HFF-Myc (cell line): ENCODE results near the gene BPIFB2.
"Not testable (repeated sequence)": the region's sequence is repeated elsewhere in the genome, so short reads cannot be mapped to it uniquely, and the experiment has no call there.

Experiments
- DNase-seq: peaks from one replicate; pipeline ENCODE4 v3.0.0-alpha.2; 2011; ENCODE audit warnings: low read depth; ENCODE audit errors: extremely low read depth
- H3K4me3 ChIP-seq: replicated peaks from 2 replicates; pipeline ENCODE4 v1.5.1; 2011; ENCODE audit warnings: low read depth, mild to moderate bottlenecking, control low read depth, low read length
- TF ChIP-seq, protein P1 (sequence below): IDR thresholded peaks from 2 replicates; pipeline ENCODE4 v1.5.1; 2012; ENCODE audit warnings: mild to moderate bottlenecking, low read depth, low read length, control low read depth; ENCODE audit errors: missing control alignments

The BPIFB2 gene

DNA sequence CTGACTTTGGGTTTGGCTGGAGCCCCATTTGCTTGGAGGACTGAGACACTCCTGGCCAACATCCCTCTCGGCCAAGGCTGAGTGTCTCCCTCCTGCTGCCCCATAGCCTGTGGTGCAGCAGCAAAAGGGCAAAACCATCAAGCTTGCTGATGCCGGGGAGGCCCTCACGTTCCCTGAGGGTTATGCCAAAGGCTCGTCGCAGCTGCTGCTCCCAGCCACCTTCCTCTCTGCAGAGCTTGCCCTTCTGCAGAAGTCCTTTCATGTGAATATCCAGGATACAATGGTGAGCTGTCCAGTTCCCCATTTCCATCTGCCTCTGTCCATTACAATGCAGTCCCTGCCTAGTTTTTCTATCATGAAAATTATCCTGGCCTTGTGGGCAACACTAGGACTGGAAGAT, 30.0 kb downstream of the BPIFB2 start:
- no peak for DNase-seq
- TF ChIP-seq, protein P1, sequence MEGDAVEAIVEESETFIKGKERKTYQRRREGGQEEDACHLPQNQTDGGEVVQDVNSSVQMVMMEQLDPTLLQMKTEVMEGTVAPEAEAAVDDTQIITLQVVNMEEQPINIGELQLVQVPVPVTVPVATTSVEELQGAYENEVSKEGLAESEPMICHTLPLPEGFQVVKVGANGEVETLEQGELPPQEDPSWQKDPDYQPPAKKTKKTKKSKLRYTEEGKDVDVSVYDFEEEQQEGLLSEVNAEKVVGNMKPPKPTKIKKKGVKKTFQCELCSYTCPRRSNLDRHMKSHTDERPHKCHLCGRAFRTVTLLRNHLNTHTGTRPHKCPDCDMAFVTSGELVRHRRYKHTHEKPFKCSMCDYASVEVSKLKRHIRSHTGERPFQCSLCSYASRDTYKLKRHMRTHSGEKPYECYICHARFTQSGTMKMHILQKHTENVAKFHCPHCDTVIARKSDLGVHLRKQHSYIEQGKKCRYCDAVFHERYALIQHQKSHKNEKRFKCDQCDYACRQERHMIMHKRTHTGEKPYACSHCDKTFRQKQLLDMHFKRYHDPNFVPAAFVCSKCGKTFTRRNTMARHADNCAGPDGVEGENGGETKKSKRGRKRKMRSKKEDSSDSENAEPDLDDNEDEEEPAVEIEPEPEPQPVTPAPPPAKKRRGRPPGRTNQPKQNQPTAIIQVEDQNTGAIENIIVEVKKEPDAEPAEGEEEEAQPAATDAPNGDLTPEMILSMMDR, result no peak
- no peak overlapping the region for H3K4me3 ChIP-seq

DNA sequence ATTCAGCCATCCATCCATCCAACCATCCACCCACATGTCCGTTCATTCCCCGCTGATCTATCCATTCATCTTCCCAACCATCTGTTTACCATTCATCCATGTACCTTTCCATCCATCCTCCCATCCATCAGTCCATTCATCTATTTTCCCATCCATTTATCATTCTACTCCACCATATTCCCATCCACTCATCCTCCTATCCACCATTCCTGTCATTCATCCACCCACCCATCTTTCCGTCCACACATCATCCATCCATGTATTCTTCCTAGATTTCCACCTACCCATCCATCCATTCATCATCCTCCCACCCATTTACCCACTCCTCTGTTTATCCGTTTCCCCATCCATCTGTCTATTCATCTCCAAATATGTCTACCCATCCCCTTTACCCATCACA, 30.7 kb downstream of the BPIFB2 start:
- H3K4me3 ChIP-seq, result no peak overlapping the region
- no peak for DNase-seq
- TF ChIP-seq, protein P1, result no peak

DNA sequence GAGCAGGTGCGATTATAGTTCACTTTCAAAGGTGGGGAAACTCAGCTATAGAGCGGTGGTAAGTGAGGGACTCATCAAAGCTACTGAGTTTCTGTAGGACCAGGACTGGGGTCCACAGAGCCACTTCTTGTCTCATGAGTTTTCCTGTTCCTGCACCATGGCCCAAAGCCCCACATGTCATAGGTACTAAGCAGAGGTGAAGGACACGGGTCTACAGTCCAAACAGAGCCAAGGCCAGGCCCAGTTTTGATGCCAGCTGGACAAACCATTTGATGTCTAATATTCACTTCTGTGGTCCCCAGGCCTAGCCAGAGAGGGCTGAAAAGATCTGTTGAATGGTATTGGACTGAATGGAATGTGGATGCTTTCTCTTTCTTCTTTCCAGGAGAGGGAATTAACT, 34.9 kb downstream of the BPIFB2 start:
- no peak overlapping the region for H3K4me3 ChIP-seq
- TF ChIP-seq, protein P1, result no peak
- no peak for DNase-seq

DNA sequence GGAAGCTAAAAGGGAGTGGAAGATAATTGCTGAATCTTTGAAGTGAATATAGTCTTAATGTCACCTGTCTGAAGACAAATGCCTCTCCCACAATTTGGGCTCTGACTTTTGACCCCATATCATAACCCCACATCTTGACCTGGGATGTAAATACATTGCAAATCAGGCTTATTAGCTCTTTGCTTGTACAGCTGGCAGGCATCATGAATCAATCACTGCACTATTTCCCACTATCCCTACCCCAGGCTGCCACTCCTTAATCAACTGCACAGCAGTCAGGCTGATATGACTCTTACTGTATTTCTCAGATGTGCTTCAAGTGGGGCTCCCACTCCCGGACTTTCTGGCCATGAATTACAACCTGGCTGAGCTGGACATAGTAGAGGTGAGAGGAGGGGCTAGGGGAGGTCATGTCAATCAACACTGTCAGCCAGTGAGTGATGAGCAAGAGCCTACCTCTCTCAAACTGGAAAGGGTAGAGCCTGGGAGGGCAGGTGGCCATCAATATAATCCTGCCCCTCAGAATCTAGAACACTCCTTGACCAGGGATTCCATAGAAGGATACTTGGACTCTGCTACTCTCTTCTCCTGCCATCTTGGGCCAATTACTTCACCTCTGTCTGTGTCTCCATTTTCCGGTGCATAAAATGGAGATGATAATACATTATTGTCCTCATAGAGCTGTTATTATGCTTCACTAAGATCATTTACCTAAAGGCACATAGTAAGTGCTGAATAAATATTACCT, 35.7 kb downstream of the BPIFB2 start:
- no peak for DNase-seq
- TF ChIP-seq, protein P1, result no peak
- H3K4me3 ChIP-seq, result no peak overlapping the region

DNA sequence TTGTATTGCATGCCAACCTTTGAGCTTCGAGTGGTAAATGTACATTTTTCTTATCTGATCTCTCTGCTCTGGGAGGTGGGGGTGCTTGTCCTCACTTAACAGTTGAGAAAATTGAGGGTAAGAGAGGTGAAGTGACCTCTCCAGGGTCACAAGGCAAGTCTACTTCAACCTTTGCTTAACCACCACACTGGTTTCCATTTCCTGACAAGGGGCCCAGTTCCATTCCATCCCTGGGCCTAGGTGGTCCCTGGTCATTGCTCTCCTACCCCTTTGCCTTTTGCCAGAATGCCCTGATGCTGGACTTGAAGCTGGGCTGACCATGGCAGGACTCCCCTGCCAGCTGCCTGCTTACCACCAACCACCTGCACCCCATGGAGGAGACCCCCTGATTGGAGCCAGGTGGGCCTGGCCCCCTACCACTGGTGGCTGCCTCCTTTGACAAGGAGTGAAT, 36.3 kb downstream of the BPIFB2 start:
- DNase-seq, result no peak
- TF ChIP-seq, protein P1, result no peak
- no peak overlapping the region for H3K4me3 ChIP-seq

DNA sequence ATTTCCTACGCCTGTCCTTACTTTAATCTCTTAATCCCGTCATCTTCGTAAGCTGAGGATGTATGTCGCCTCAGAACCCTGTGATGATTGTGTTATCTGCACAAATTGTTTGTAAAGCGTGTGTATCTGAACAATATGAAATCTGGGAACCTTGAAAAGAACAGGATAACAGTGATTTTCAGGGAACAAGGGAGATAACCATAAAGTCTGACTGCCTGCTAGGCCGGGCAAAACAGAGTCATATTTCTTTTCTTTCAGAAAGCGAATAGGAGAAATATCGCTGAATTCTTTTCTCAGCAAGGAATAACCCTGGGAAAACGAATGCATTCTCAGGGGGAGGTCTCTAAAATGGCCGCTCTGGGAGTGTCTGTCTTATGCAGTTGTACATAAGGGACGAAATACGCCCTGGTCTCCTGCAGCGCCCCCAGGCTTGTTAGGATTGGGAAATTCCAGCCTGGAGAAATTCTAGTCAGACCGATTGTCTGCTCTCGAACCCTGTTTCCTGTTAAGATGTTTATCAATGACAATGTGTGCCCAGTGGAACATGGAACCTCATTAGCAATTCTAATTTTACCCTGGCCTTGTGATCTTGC, 37.7 kb downstream of the BPIFB2 start:
- H3K4me3 ChIP-seq, DNase-seq: not testable (repeated sequence)

DNA sequence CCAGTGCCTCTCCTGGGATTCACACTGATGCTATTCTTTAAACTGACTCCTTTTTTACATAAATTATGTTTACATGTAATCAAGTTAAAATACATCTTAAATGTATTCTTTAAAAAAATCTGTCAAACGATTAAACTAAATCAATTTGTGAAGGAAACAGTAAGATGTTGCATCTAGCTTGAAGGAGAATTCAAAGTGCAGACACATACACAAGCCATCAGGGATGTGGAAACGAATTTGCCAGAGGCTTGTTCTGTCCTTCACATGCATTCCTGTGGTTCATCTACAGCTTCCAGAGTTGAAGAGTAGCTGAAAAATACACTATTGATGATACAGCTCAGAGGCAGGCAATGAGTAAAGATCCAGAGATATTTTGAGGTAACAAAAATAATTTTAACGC, 38.9 kb downstream of the BPIFB2 start:
- no peak for DNase-seq
- H3K4me3 ChIP-seq, result no peak overlapping the region
- TF ChIP-seq, protein P1, result no peak
